Myocyte (in vitro differentiated cells): ENCODE results near the gene MDM2. TPM values are rescaled to one million over a fixed set of nuclear protein-coding genes. Genes with fewer than 3 reads are reported as not detected.

ENCODE experiments used
- DNase-seq: peaks from one replicate; pipeline ENCODE4 v3.0.0-alpha.2; 2012; ENCODE audit warnings: low read depth
- polyA plus RNA-seq: library from polyadenylated mRNA; unstranded; fragments of >200 nt; gene quantifications from one replicate; pipeline ENCODE4 v1.2.1, GENCODE V29; 2012; ENCODE audit warnings: missing spikeins
- total RNA-seq: library from RNA; depleted of rRNA; stranded (reverse); fragments of >200 nt; gene quantifications from 2 replicates; pipeline ENCODE4 v1.2.3, GENCODE V29; 2014

MDM2 gene
- 125 and 132 TPM in 2 replicates for total RNA-seq
- polyA plus RNA-seq: 43.8 TPM

DNA sequence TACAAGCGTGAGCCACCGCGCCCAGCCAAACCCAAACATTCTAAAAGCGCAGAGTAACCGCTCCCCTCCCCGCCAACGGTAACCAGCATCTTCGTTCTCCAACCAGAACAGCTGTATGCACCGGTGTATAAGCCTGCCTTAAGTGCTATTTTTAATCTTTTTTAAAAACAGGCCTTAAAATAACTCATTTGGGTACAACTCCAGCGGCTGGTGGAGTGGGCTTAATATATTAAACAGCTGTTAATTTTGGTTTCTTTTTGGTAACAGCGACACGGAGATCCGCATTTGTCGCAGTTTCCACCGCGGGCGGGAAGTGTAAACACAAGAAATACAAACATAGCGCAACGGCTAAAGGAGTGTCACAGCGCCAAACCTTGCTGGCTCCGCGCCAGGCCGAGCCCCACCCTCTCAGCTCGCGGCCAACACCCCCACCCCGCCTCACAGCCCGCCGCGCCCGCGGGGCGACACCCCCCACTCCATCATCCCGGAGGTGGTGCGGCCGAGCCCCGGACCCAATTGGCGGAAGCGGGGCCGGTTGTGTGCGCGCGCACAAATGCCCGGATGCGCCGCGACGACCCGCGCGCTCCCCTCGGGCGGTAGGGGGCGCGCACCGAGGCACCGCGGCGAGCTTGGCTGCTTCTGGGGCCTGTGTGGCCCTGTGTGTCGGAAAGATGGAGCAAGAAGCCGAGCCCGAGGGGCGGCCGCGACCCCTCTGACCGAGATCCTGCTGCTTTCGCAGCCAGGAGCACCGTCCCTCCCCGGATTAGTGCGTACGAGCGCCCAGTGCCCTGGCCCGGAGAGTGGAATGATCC is at the start of gene MDM2:
Gene MDM2, plus strand, starts transcription at position 602 of the 812 bp plus-strand sequence. CDS start 301 bp downstream, outside the sequence.
- DNase-seq: peak; percentile 94

DNA sequence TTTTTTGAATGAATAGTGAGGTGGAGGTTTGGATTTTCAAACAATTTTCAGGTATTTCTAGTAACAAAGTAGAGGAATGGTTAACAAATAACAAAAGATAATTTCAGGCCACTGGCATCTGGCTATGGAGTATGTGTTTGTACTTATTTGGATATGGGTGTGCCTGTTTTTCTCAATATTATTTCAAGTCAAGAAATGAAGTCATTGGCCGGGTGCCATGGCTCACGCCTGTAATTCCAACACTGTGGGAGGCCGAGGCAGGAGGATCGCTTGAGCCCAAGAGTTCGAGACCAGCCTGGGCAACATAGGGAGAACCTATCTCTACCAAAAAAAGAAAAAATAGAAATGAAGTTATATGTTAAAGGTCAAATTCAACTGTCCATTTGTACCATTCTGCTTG is 48.1 kb upstream of the MDM2 start:
- DNase-seq: no peak

DNA sequence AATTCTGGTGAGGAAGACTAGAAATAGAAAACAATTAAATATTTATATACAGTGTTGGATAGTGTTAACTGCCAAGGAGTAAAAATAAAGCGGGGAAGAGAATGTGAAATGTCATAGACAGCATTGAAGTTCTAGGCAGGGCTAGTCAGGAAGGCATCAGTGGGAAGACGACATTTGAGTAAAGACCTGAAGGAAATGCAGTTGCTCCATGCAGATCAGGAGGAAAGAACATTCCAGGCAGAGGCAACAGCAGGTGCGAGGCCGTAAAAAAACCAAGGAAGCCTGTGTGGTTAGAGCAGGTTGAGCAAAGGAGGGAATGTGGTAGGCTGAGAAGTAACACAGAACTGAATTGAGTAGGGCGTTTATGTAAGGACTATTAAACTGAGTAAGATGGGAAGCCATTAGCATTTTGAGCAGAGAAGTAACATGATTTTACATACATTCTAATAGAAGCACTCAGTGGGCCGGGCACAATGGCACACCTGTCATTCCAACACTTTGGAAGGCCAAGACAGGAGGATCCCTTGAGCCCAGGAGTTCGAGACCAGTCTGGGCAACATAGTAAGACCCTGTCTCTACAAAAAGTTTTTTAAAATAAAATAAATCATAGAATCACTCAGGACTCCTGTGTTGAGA is 47.1 kb upstream of the MDM2 start:
- DNase-seq: peak; percentile 85

DNA sequence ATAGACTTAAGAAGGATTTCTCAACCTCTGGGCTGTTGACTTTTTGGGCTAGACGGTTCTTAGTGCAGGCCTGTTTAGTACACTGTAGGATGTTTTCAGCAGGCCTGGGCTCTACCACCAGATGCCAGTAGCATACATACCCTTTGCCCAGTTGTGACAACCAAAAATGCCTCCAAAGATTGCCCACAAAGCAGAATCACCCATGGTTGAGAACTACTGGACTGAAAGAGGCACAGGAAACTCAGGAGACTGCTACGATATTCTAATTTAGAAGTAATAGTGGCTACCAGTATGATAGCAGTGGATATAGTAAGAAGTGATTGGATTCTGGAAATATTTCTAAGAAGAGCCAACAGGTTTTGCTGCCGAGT is 46.5 kb upstream of the MDM2 start:
- peak; percentile 15 for DNase-seq

DNA sequence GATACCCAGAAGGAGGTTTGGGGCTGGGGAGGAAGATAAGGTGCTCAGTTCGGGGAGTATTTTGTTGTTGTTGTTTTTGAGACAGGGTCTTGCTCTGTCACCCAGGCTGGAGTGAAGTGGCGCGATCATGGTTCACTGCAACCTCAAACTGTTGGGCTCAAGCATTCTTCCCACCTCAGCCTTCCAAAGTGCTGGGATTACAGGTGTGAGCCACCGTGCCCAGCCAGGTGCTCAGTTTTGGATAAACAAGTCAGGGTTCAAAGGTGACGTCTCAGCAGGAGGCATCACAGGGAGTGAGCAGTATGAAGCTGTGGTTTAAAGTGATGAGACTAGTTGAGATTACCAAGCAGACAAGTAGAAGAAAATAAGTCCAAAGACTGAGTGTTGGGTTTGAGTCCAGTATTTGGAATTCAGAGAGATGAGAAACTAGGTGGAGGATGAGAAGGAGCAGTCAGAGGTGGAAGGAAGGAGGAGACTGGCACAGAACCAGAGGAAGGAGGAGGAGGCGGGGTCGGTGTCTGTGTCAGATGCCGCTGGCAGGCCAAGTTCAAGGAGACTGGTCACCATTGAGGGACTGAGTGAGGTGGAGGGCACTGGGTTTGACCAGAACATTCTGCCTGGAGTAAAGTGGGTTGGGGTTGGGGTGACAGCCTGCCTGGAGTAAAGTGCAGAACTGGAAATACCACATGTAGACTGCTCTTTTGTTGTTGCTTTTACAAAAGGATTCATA is 45.9 kb upstream of the MDM2 start:
- DNase-seq: no peak

GRCh38 chr12:68762691-68763090 is 45.3 kb upstream of the MDM2 start:
- DNase-seq: no peak

- no peak for DNase-seq
Measured at GRCh38 chr12:68765696-68766095, 42.3 kb upstream of the MDM2 start.

- DNase-seq: no peak
Measured at GRCh38 chr12:68766646-68767045, 41.3 kb upstream of the MDM2 start.

DNA sequence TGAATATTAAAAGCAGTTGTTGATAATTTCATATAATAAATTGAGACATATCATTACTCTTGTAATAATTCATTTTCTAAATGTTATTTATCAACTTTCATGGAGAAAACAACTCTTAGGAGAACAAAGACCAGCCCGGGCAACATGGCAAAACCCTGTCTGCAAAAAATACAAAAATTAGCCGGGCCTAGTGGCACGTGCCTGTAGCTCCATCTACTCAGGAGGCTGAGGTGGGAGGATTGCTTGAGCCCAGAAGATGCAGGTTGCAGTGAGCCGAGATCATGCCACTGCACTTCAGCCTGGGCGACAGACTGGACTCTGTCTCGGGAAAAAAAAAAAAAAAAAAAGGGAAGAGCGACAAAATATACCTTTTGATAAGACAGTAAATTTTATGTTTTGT is 40.8 kb upstream of the MDM2 start:
- no peak for DNase-seq

GRCh38 chr12:68768431-68768939 is 39.5 kb upstream of the MDM2 start:
- DNase-seq: no peak

- DNase-seq: no peak
Measured at GRCh38 chr12:68769941-68770340, 38.0 kb upstream of the MDM2 start.

DNA sequence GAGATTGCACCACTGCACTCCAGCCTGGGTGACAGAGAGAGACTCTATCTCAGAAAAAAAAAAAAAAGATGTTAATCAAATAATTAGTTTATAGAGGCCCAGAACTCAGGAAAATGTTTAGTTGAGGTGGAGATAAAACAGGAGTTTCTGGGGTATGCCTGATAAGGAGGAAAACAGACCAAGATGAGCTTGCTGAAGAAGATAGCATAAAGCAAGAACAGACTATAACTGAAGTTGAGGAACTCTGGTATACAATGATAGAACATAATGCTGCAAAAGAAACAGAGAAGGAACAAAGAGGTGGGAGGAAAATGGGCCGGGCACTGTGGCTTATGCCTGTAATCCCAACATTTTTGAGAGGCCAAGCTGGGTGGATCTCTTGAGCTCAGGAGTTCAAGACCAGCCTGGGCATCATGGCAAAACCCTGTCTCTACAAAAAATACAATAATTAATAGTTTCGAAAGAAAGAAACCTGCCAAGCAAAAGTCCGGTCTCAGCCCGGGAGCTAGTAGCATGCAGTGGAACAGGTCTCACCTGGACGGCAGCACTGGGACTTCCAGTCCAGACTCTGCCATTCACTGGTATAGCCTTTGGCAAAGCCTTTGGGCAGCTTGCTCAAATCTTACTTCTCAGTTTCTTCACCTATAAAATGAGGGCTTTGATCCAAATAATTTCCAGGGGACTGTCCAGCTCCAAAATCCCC is 36.6 kb upstream of the MDM2 start:
- DNase-seq: no peak

DNA sequence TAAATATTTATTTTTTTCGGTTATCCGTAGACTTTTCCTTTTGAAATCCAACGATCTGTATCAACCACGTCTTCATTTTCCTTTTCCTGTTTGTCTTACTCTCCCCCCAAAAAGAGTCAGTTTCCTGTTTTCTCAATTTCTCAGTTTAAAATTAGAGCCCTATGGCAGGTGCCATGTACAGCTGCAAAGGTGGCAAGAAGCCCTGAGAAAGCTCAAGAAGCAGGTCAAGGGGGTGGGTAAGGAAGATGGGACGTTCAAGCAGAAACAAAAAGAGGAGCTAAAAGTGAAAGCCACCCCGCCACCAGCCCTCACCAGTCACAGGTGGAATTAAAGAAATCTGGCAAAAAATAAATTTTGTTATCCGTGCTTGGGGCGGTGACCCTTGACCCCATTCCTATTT is 35.3 kb upstream of the MDM2 start:
- no peak for DNase-seq

GRCh38 chr12:68773582-68773981 is 34.4 kb upstream of the MDM2 start:
- no peak for DNase-seq

DNA sequence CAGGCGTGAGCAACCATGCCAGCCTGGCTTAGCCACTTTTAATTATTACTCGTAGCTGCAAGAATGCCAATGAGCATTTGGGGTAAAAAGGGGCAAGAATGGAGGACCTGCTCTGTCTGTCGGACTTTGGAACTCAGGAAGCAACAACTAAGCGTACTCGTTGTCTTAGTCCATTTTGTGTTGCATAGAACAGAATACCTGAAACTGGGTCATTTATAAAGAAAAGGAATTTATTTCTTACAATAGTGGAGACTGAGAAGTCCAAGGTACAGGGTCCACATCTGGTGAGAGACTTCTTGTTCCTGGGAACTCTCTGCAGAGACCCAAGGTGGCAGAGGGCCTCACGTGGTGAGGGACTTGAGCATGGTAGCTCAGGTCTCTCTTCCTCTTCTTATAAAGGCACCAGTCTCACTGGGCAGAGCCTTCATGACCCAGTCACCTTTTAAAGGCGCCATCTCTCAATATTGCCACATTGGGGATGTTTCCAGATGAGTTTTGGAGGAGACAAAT is 32.8 kb upstream of the MDM2 start:
- DNase-seq: no peak

DNA sequence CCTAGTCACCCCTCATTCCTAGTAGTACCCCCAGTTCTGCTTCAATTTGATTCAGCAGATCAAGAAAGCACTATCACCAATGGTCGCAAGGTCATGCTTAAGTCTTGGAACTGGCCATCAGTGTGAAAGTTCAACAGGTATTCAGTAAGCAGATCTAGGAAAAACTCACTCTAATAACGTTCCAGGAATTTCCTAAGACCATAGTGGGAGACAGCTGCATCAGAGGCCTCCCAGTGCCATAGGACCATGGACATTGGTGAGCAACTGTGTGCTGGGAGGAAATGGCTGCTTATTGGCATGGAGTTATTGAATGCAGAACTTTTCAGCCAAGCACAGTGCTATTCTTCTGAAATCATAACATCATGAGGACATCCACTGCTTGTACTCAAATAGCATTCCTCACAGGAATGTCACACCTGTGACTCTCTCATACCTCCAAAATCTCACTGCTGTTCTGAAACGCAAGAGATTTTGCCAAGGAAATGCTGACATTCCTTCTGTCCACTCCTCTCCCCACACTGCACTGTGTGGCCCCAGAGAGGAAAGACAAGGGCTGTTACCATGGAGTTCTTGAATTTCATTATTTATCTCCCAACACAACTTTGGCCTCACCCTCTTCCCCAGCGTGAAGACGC is 30.9 kb upstream of the MDM2 start:
- DNase-seq: peak; percentile 84

- DNase-seq: no peak
Measured at GRCh38 chr12:68779280-68779679, 28.7 kb upstream of the MDM2 start.

- DNase-seq: no peak
Measured at GRCh38 chr12:68780731-68781130, 27.2 kb upstream of the MDM2 start.

GRCh38 chr12:68781728-68782127 is 26.2 kb upstream of the MDM2 start:
- DNase-seq: no peak

DNA sequence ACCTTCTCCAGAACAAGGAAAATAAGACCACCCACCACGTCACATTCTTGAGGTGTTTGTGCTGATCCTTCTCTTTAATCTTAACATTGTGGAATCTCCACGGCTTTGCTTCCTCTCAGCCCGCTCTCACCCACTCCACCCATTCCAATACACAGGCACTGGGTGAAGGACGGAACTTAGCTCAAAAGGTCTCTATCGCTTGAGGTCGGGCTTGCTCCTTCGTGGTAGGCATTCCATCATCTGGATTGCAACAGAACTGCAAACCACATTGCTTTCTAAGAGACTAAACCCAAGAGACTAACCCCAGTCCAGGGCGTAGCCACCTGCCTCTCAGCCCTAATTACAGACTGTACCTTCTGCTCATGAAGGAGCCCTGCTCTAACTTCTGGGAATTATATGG is 24.0 kb upstream of the MDM2 start:
- DNase-seq: peak; percentile 56

DNA sequence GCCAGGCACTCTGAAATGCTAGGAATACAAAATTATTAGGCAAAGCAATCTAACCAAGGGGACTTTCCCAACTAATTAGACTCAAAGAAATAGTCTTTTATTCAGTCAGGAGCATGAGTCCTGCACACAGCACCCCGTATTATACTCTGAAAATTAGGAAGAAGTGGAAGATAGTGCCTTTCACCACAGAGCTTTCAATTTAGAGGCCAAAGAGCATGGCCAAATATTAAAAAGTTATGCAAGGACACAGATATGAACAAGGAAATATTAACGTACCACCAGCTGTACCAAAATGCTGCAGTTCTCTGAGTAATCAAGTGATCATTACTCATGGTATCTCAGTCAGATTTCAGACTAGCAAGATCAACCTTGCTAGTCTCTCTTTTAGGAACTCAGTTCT is 22.6 kb upstream of the MDM2 start:
- DNase-seq: no peak
